SK-N-DZ (cell line): ENCODE data around the gene GABRG3.
"Not testable (repeated sequence)": the region's sequence is repeated elsewhere in the genome, so short reads cannot be mapped to it uniquely, and the experiment has no call there.

ENCODE experiments used
- DNase-seq: peaks from one replicate; pipeline ENCODE4 v3.0.0-alpha.2; 2015; ENCODE audit warnings: low spot score

The GABRG3 gene

DNA sequence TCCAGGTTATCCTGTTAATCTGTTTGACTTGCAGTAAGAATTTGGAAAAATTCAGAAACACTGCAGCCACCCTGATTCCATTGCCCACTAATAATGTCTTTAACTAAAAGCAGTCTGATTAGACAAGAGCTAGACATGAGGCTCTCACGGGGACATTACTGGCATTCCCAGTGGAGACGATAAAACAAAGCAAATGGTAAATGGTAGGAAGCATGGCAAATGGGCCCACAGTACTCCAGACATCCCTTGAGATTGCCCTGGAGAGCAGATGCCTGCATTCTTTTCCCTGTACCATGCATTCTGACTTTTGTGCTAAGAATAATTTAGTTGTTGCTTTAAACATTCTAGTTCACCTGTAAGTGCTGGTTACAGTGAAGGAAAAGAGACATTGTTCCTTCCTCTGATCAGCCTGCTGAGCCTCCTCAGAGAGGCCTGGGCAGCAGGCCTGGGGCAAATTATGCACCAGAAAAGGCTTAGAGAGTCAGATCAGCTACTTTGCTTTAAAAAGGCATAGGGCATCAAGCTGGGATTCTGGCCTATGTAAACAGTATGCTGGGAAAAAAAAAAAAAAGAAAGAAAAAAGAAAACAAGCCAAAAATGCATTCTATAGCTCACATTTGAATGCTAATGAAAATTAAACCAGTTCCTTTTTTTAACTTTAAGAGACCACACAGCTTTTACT, 204.6 kb downstream of the GABRG3 start:
- no peak for DNase-seq

DNA sequence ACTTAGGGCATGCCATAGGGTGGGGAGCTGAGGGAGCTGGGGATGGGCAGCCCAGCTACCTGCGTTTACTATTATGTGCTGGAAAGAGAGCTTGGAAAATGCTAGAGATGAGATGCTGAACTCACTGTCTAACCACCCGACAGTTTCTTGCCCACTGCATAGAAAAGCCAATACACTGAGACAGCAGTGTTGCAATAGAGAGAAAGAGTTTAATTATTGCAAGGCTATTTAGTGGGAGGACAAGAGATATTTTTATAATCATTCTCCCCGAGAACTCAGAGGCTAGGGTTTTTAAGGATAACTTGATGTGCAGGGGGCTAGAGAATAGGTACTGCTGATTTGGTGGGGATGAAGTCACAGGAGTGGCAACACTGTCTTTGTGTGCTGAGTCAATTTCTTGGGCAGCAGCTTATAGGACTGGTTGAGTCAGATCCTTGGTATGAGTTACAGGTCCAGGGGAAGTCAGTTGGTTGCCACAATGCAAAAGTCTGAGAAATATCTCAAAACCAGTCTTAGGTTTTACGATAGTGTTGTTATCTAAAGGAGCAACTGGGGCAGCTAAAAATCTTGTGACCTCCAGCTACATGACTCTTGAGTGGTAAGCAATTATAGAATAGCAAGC, 205.9 kb downstream of the GABRG3 start:
- DNase-seq, result no peak

GRCh38 chr15:27179789-27180188, 208.8 kb downstream of the GABRG3 start:
- no peak for DNase-seq

DNA sequence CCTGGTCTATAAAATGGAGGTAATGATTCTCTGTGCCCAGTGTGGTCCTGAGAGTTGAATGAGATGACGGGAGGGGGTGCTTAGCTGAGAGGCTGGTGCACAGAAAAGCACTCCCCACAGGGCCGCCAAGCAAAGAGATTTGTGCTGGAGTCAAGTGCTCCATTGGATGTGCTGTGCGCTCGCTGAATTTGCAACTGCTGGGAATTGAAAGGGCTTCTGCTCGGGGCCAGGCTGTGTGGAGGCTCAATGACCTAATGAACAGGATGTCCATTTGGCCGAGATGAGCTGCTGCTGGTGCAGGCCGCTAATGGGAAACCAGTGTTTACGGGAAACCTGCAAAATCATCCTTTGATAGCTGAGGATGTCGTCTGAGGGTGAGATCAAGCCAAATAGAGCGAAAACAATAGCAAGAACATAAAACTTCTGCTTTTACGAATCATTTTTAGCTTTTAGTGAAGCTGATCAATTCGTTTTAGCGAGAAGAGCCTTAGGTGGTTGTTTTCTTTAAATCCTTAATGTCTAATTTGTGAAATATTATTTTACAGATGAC, 211.7 kb downstream of the GABRG3 start:
- no peak for DNase-seq

DNA sequence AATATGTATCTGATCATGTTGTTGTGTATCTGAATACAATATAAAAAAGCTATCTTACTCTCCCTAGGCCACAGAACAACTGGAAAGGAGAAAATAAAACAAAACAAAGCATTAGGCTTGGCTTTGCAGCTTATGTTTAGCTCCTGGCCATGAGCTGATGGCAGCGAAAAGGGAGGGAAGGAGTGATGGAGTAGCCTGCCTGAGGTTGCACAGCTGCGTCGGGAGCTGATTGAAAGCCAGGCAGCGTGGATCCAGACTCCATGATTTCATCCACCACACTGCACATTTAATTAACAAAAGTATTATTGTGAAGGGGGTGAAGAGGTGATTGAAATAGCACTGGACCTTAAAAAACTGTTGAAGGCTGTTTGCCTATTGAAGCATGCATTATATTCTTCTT, 212.2 kb downstream of the GABRG3 start:
- no peak for DNase-seq

GRCh38 chr15:27191515-27191914, 220.5 kb downstream of the GABRG3 start:
- DNase-seq, result not testable (repeated sequence)

- DNase-seq, result no peak
Measured at GRCh38 chr15:27196691-27197090, 225.7 kb downstream of the GABRG3 start.

DNA sequence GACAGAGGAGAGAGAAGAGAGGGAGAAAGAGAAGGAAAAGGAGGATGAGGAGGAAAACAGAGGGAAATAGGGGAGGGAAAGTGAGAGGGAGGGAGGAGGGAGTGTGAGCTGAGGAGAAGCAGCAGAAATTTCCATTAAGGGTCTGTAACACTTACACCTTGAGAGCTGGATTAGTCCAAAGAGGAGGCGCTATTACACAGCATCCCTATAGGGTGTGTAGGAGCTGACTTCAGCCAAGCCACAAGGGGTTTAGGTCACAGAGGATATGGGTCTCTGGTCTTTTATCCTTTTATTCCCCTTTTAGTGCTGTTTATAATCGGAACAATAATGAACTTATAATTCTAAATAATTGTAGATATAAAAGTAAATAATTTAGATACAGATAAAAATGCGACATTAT, 230.4 kb downstream of the GABRG3 start:
- no peak for DNase-seq

- no peak for DNase-seq
Measured at GRCh38 chr15:27210176-27210575, 239.2 kb downstream of the GABRG3 start.

DNA sequence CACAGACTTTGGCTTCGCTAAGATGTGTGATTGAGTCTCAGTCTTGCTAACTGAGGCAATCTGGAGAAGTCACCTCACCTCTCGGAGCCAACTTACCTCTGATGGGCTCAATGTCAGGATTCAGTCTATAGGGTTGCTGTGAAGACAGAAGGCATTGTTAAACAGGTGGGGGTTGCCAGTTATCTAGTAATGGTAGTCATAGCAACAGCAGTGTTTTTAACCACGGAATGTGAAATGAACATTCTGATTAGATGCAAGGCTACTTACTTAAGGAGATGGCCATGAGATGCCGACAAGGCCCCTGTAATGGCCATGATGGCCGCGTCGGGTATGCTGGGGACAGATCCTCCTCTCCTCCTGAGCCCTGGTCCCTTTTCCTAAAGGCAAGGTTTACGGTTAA, 243.1 kb downstream of the GABRG3 start:
- no peak for DNase-seq

DNA sequence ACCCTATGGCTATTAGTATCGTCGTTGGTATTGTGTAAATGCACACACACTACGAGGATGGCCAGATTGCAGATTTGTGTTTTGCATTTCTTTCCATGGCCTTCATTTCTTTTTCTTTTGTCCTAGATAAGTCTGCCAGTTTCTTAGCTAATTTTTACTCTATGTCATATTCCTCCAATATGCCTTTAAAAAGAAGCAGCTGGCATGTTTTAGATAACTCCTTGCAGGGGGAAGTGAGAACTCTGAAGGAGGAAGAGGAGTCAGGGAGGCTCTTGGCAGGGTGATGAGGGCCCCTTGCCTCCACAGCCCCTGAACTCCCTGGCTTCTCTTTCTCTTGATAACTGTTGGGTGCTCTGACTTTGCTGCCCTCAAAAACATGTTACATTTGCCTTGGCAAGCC, 244.0 kb downstream of the GABRG3 start:
- no peak for DNase-seq

GRCh38 chr15:27218426-27218825, 247.4 kb downstream of the GABRG3 start:
- DNase-seq, result no peak

GRCh38 chr15:27219636-27220035, 248.7 kb downstream of the GABRG3 start:
- DNase-seq, result no peak

GRCh38 chr15:27220199-27220598, 249.2 kb downstream of the GABRG3 start:
- no peak for DNase-seq

GRCh38 chr15:27222479-27222878, 251.5 kb downstream of the GABRG3 start:
- DNase-seq, result no peak

- no peak for DNase-seq
Measured at GRCh38 chr15:27223179-27223578, 252.2 kb downstream of the GABRG3 start.

GRCh38 chr15:27231811-27232210, 260.8 kb downstream of the GABRG3 start:
- no peak for DNase-seq

- no peak for DNase-seq
Measured at GRCh38 chr15:27232876-27233275, 261.9 kb downstream of the GABRG3 start.

- DNase-seq, result no peak
Measured at GRCh38 chr15:27234593-27234992, 263.6 kb downstream of the GABRG3 start.

DNA sequence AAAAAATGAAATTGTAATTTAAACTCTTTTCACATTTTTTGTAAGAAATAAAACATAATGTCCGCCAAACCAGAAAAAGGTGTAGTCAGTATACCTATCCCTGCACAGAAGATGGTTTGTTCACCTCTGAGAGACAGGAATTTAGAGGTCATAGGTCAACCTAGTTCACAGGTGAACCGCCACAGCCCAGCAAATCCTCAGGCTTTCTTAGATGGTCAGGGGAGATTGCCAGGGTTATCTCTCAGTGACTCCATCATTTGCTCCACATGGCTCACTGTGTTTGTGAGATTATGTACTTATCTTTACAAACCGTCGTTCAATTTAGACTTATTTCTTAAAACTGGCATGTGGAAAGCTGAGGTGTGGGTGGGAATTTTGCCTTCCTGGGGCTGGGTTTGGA, 264.2 kb downstream of the GABRG3 start:
- no peak for DNase-seq

DNA sequence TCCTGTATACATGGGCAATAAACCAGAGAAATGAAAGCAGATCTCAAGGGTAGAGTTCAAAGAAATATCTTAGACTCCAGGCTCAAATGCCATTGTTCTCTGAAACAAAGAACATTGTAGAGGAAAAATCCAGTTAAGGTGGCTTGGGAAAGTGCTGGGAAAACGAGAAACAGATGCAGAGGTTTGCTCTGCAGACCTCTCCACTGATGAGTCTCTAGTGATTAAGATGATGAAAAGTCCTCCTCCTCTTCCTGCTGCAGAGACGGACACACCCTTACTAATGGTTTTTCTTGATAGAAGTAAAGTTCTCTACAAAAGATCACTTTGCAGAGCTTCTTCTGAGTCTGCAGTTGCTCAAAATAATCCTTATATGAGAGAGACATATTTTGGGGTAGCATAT, 264.7 kb downstream of the GABRG3 start:
- DNase-seq, result no peak

DNA sequence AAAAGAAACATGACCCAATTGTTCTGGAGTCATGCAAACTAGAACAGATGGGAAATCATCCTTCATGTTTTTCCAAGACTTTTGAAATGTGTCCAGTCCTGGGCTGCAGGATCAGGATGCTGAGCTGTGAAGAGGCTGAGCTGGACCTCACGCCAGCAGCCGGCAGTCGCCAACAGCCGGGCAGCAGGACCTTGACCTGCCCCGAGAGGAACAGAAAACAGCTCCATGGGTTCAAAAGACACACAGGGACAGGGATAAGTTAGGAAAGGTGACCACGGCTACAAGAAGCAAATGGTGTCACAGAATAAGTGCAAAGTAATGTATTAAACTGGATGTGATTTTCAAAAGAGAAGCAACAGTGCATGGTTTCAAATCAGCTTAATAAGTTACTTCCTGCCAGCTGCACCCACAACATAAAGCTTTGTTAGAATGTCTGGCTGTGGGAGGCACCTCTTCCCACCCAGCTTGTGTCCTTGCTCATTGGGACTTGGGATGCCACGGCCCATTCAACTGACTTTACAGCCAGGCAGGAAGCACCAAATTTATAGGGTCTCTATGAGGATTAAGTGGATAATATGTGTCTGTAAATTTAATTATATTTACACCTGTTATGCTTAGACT, 266.4 kb downstream of the GABRG3 start:
- DNase-seq, result no peak

- DNase-seq, result no peak
Measured at GRCh38 chr15:27238209-27238608, 267.2 kb downstream of the GABRG3 start.
